Epithelial cell of prostate (primary cell): ENCODE data around the gene GORAB.
A peak's percentile ranks its signal among the peaks of the same experiment; 100 is the strongest.

Experiments used
- DNase-seq: peaks from one replicate; pipeline ENCODE4 v3.0.0-alpha.2; 2011; ENCODE audit warnings: low read depth, low spot score
- H3K27ac ChIP-seq: fragments of 450-650 bp; 2 replicates; pipeline ENCODE4 v1.5.1; 2017; ENCODE audit warnings: mild to moderate bottlenecking

Gene GORAB

GRCh38 chr1:170537798-170538503 lies 6.0 kb downstream of the GORAB start:
- no peak for DNase-seq

GRCh38 chr1:170538687-170539086 lies 6.7 kb downstream of the GORAB start:
- no peak for DNase-seq
- no peak overlapping the region for H3K27ac ChIP-seq

More at GRCh38 chr1:170537798-170538503, 6.0 kb downstream of the GORAB start:
- no peak overlapping the region for H3K27ac ChIP-seq

- H3K27ac ChIP-seq: no peak overlapping the region
- DNase-seq: no peak
Observed at GRCh38 chr1:170539154-170539553, 7.2 kb downstream of the GORAB start.

GRCh38 chr1:170544624-170545023 lies 12.7 kb downstream of the GORAB start:
- H3K27ac ChIP-seq: no peak overlapping the region
- DNase-seq: no peak

- peak; percentile 48 for DNase-seq
- H3K27ac ChIP-seq: peak overlapping the region; percentile 30
Observed at GRCh38 chr1:170545476-170545875, 13.5 kb downstream of the GORAB start.

- no peak for DNase-seq
- no peak overlapping the region for H3K27ac ChIP-seq
Observed at GRCh38 chr1:170547255-170547654, 15.3 kb downstream of the GORAB start.

GRCh38 chr1:170548497-170548896 lies 16.5 kb downstream of the GORAB start:
- DNase-seq: no peak
- H3K27ac ChIP-seq: no peak overlapping the region

- no peak for DNase-seq
- no peak overlapping the region for H3K27ac ChIP-seq
Observed at GRCh38 chr1:170555370-170555769, 23.4 kb downstream of the GORAB start.

GRCh38 chr1:170556917-170557316 lies 25.0 kb downstream of the GORAB start:
- peak overlapping the region; percentile 48 for H3K27ac ChIP-seq
- DNase-seq: no peak

- no peak for DNase-seq
- no peak overlapping the region for H3K27ac ChIP-seq
Observed at GRCh38 chr1:170558731-170559130, 26.8 kb downstream of the GORAB start.

GRCh38 chr1:170559166-170559565 lies 27.2 kb downstream of the GORAB start:
- no peak overlapping the region for H3K27ac ChIP-seq
- DNase-seq: no peak

- DNase-seq: no peak
- H3K27ac ChIP-seq: no peak overlapping the region
Observed at GRCh38 chr1:170560681-170561285, 28.8 kb downstream of the GORAB start.

- H3K27ac ChIP-seq: peak overlapping the region; percentile 64
- peak; percentile 36 for DNase-seq
Observed at GRCh38 chr1:170562646-170563338, 30.8 kb downstream of the GORAB start.

GRCh38 chr1:170567214-170567613 lies 35.2 kb downstream of the GORAB start:
- H3K27ac ChIP-seq: no peak overlapping the region
- DNase-seq: no peak

- no peak overlapping the region for H3K27ac ChIP-seq
- no peak for DNase-seq
Observed at GRCh38 chr1:170568197-170568596, 36.2 kb downstream of the GORAB start.

GRCh38 chr1:170576980-170577379 lies 45.0 kb downstream of the GORAB start:
- DNase-seq: no peak
- H3K27ac ChIP-seq: no peak overlapping the region

- H3K27ac ChIP-seq: no peak overlapping the region
- DNase-seq: no peak
Observed at GRCh38 chr1:170578359-170578758, 46.4 kb downstream of the GORAB start.

- no peak overlapping the region for H3K27ac ChIP-seq
- DNase-seq: no peak
Observed at GRCh38 chr1:170580636-170581440, 48.9 kb downstream of the GORAB start.

GRCh38 chr1:170583186-170583585 lies 51.2 kb downstream of the GORAB start:
- no peak for DNase-seq

More at GRCh38 chr1:170583186-170583585, 51.2 kb downstream of the GORAB start:
- no peak overlapping the region for H3K27ac ChIP-seq
